Ishikawa (cell line): ENCODE data around the gene SLC32A1.

Experiments used
- CEBPB ChIP-seq: IDR thresholded peaks from 2 replicates; pipeline ENCODE4 v1.6.1; 2012
- CREB1 ChIP-seq: IDR thresholded peaks from 2 replicates; pipeline ENCODE4 v1.6.1; 2012; ENCODE audit warnings: low read depth
- EGR1 ChIP-seq: IDR thresholded peaks from 2 replicates; pipeline ENCODE4 v1.6.1; 2012
- EP300 ChIP-seq: IDR thresholded peaks from 2 replicates; pipeline ENCODE4 v1.6.1; 2012; ENCODE audit warnings: borderline replicate concordance
- FOXM1 ChIP-seq: IDR thresholded peaks from 2 replicates; pipeline ENCODE4 v1.6.1; 2012; ENCODE audit warnings: low read depth, borderline replicate concordance
- MAX ChIP-seq: IDR thresholded peaks from 2 replicates; pipeline ENCODE4 v1.6.1; 2012
- NFIC ChIP-seq: IDR thresholded peaks from 2 replicates; pipeline ENCODE4 v1.6.1; 2012
- RAD21 ChIP-seq: IDR thresholded peaks from 2 replicates; pipeline ENCODE4 v1.6.1; 2012; ENCODE audit warnings: low read depth
- REST ChIP-seq: IDR thresholded peaks from 2 replicates; pipeline ENCODE4 v1.6.1; 2012; ENCODE audit warnings: low read depth, mild to moderate bottlenecking
- TAF1 ChIP-seq: IDR thresholded peaks from 2 replicates; pipeline ENCODE4 v1.6.1; 2012; ENCODE audit warnings: low read depth, mild to moderate bottlenecking
- TCF12 ChIP-seq: IDR thresholded peaks from 2 replicates; pipeline ENCODE4 v1.6.1; 2012; ENCODE audit warnings: low read depth
- TEAD4 ChIP-seq: IDR thresholded peaks from 2 replicates; pipeline ENCODE4 v1.6.1; 2012
- USF1 ChIP-seq: IDR thresholded peaks from 2 replicates; pipeline ENCODE4 v1.6.1; 2012
- YY1 ChIP-seq: IDR thresholded peaks from 2 replicates; pipeline ENCODE4 v1.6.1; 2012; ENCODE audit warnings: low read depth
- ZBTB7A ChIP-seq: IDR thresholded peaks from 2 replicates; pipeline ENCODE4 v1.6.1; 2012; ENCODE audit warnings: low read depth

The SLC32A1 gene

GRCh38 chr20:38751360-38751976 lies 27.2 kb downstream of the SLC32A1 start:
- TF ChIP-seq TAF1 = no peak
- TF ChIP-seq TCF12 = no peak
- TF ChIP-seq RAD21 = peak; percentile 70

- TF ChIP-seq NFIC = no peak
- TF ChIP-seq YY1 = no peak
These were observed 27.7 kb downstream of the SLC32A1 start for GRCh38 chr20:38752029-38752428.

GRCh38 chr20:38754924-38755323 lies 30.6 kb downstream of the SLC32A1 start:
- TF ChIP-seq CREB1 (no peak), CEBPB (no peak), MAX (no peak), REST (no peak)

- TF ChIP-seq MAX = no peak
- TF ChIP-seq USF1 = no peak
- TF ChIP-seq TCF12 = no peak
- TF ChIP-seq REST = no peak
- TF ChIP-seq RAD21 = no peak
- TF ChIP-seq FOXM1 = no peak
- no peak for TF ChIP-seq NFIC
- no peak for TF ChIP-seq CREB1
- TF ChIP-seq TEAD4 = no peak
- TF ChIP-seq YY1 = no peak
- no peak for TF ChIP-seq EP300
- TF ChIP-seq CEBPB = no peak
- no peak for TF ChIP-seq ZBTB7A
- no peak for TF ChIP-seq EGR1
- TF ChIP-seq TAF1 = no peak
These were observed 31.1 kb downstream of the SLC32A1 start for GRCh38 chr20:38755324-38755910.

- no peak for TF ChIP-seq CEBPB
- TF ChIP-seq FOXM1 = no peak
- TF ChIP-seq EGR1 = no peak
- TF ChIP-seq MAX = no peak
- TF ChIP-seq REST = no peak
- TF ChIP-seq USF1 = no peak
- no peak for TF ChIP-seq CREB1
- no peak for TF ChIP-seq ZBTB7A
- no peak for TF ChIP-seq TEAD4
- no peak for TF ChIP-seq TCF12
- no peak for TF ChIP-seq EP300
- TF ChIP-seq RAD21 = no peak
- no peak for TF ChIP-seq NFIC
- no peak for TF ChIP-seq YY1
- TF ChIP-seq TAF1 = no peak
These were observed 33.0 kb downstream of the SLC32A1 start for GRCh38 chr20:38757145-38757775.
